NT2/D1 (cell line): ENCODE data around the gene POLR2M.

Experiments used
- DNase-seq: peaks from one replicate; pipeline ENCODE4 v3.0.0-alpha.2; 2011; ENCODE audit warnings: low read depth, low spot score
- H3K27me3 ChIP-seq: 2 replicates; pipeline ENCODE4 v1.6.0; 2011; ENCODE audit warnings: mild to moderate bottlenecking; ENCODE audit not compliant: insufficient read length, insufficient read depth
- H3K36me3 ChIP-seq: 2 replicates; pipeline ENCODE4 v1.6.1; 2011; ENCODE audit warnings: mild to moderate bottlenecking, low read length, mixed read lengths; ENCODE audit not compliant: insufficient read depth, insufficient read length
- H3K4me1 ChIP-seq: 2 replicates; pipeline ENCODE4 v1.5.1; 2011; ENCODE audit not compliant: insufficient read depth, insufficient read length
- H3K4me3 ChIP-seq: 2 replicates; pipeline ENCODE4 v1.5.1; 2011; ENCODE audit warnings: low read depth; ENCODE audit not compliant: insufficient read length
- H3K9ac ChIP-seq: 2 replicates; pipeline ENCODE4 v1.6.0; 2011; ENCODE audit warnings: low read depth; ENCODE audit not compliant: insufficient read length
- H3K9me3 ChIP-seq: 2 replicates; pipeline ENCODE4 v1.5.1; 2011; ENCODE audit warnings: mild to moderate bottlenecking, low read length; ENCODE audit not compliant: insufficient read depth
- SUZ12 ChIP-seq: IDR thresholded peaks from 2 replicates; pipeline ENCODE4 v1.6.1; 2011; ENCODE audit not compliant: insufficient read length, insufficient read depth; ENCODE audit errors: extremely low read depth
- YY1 ChIP-seq: IDR thresholded peaks from 2 replicates; pipeline ENCODE4 v1.6.1; 2011; ENCODE audit not compliant: insufficient read length, insufficient read depth
- ZNF274 ChIP-seq: IDR thresholded peaks from 2 replicates; pipeline ENCODE4 v1.6.1; 2011; ENCODE audit warnings: mild to moderate bottlenecking, low read depth, low read length

The POLR2M gene

DNA sequence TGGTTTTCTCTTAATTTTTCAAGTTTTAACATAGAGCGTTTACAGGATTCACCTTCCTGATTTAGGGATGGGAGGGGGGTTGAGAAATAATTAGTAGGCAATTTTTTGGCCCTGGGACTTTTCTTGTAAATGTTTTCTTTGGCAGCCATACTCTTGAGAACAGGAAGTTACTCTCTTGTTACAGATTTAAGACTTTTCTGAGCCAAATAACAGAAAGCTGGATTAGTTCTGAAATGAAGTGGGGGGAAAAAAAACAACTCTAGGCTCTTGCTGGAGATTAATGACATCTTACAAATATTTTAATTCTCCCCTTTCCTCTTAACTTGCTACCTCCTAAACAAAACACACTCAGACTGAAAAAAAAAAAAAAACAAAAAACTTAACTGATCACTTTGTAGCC, 13.8 kb upstream of the POLR2M start:
- Histone ChIP-seq H3K36me3 (no peaks in the 10 kb centered on the region), H3K27me3 (no peaks in the 10 kb centered on the region), H3K9ac (no peak overlapping the region), H3K4me1 (no peaks in the 10 kb centered on the region), H3K4me3 (no peak overlapping the region), H3K9me3 (no peaks in the 10 kb centered on the region)
- DNase-seq = no peak
- TF ChIP-seq SUZ12 = no peak
- no peak for TF ChIP-seq YY1
- TF ChIP-seq ZNF274 = no peak

DNA sequence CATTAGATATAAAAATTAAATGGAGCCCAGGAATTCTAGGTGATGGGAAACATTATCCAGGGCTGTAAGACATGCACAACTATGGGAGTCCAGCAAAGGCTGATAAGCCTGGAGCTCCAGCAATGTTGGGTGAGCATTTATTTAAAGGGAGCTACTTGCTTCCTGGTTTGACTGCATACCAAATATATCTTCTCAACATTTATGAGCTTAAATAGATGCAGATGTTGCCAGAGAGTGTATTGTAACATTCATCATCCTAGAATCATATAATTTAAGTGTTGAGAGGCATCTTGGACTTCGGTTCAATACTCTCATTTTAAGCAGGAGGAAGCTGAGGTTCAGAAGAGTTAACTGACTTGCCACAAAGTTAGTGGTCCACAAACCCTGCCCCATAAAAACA, 12.2 kb upstream of the POLR2M start:
- no peaks in the 10 kb centered on the region for H3K36me3 ChIP-seq
- H3K4me1 ChIP-seq = no peaks in the 10 kb centered on the region
- DNase-seq = no peak
- no peaks in the 10 kb centered on the region for H3K9me3 ChIP-seq
- H3K9ac ChIP-seq = no peak overlapping the region
- H3K27me3 ChIP-seq = no peaks in the 10 kb centered on the region
- no peak overlapping the region for H3K4me3 ChIP-seq
- TF ChIP-seq YY1 = no peak
- TF ChIP-seq SUZ12 = no peak
- TF ChIP-seq ZNF274 = no peak

DNA sequence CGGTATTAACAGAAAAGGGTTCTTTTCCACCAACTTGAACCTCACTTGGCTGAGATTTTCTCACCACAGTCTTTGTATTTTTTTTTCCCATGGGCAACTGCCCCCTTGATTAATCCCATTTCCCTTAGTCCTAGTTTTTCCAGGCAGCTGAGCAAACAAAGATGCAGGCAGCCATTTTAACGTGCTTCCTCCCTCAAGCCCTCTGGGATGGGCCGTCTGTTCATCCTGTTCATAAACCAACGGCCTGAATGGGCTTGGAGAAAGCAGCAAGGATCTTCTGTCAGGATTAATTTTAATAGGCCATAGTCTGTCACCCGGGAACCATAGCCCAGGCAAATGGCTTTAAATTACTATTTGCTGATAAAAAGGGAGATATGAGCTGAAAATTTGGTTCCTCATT, 10.4 kb upstream of the POLR2M start:
- no peak for TF ChIP-seq SUZ12
- no peak for TF ChIP-seq ZNF274
- DNase-seq = no peak

DNA sequence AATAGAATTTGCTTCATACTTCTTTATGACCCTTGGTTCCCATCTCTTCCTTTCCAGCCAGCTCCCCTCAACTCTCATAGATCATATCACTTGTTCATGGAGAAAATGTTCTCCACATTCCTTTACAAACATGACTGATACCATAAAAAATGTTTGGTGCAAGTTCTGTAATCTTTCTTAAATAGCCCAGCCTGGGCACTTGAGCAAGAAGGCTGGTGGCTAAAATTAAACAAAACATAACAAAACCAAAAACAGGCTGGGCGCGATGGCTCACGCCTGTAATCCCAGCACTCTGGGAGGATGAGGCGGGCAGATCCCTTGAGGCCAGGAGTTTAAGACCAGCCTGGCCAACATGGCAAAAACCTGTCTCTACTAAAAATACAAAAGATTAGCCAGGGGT, 8.9 kb upstream of the POLR2M start:
- no peak overlapping the region for H3K9ac ChIP-seq
- no peaks in the 10 kb centered on the region for H3K9me3 ChIP-seq
- H3K27me3 ChIP-seq = no peaks in the 10 kb centered on the region
- H3K4me1 ChIP-seq = no peaks in the 10 kb centered on the region
- no peak for DNase-seq
- TF ChIP-seq ZNF274 = no peak
- no peak for TF ChIP-seq YY1
- no peak for TF ChIP-seq SUZ12
- H3K4me3 ChIP-seq = no peak overlapping the region
- H3K36me3 ChIP-seq = no peaks in the 10 kb centered on the region

More for the DNA sequence above, 10.4 kb upstream of the POLR2M start:
- no peaks in the 10 kb centered on the region for H3K4me1 ChIP-seq
- no peaks in the 10 kb centered on the region for H3K27me3 ChIP-seq
- no peak overlapping the region for H3K4me3 ChIP-seq
- H3K36me3 ChIP-seq = no peaks in the 10 kb centered on the region
- H3K9ac ChIP-seq = no peak overlapping the region
- H3K9me3 ChIP-seq = no peaks in the 10 kb centered on the region

DNA sequence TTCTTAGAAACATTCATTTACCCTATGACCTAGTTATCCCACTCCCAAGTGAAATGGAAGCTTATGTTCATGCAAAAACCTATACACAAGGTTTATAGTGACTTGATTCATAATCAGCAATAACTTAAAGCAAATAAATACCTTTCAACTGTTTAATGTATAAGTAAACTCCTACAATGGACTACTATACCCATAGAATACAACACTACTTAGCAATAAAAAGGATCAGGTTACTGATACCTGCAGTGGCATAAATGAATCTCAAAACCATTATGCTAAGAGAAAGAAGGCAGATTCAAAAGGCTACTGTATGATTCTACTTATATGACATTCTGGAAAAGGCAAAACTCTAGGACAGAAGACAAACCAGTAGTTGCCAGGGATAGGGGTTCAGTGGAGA, 8.3 kb upstream of the POLR2M start:
- Histone ChIP-seq H3K27me3 (no peaks in the 10 kb centered on the region), H3K36me3 (no peaks in the 10 kb centered on the region), H3K4me3 (no peak overlapping the region), H3K9ac (no peak overlapping the region), H3K4me1 (no peaks in the 10 kb centered on the region), H3K9me3 (no peaks in the 10 kb centered on the region)
- TF ChIP-seq ZNF274 (no peak), SUZ12 (no peak), YY1 (no peak)
- no peak for DNase-seq

DNA sequence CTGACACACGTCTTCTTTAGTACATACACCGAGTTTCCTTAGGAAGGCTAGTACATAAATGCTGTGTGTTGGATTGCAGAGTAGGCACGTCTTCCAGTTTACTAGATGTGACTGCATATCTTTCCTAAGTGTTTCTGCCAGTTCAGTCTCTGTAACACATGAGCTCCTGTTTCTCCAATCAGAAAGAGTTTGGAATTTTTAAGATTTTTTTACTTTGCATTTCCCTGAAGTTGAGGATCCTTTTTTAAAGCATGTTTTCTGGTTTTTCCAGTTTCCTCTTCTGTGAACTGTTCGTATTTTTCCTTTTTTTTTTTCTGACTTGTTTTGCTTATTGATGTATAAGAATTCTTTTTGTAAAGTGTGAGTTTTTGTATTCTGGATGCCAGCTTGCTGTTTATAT, 7.5 kb upstream of the POLR2M start:
- H3K9ac ChIP-seq = no peak overlapping the region
- H3K4me3 ChIP-seq = no peak overlapping the region
- H3K4me1 ChIP-seq = no peaks in the 10 kb centered on the region
- H3K27me3 ChIP-seq = no peaks in the 10 kb centered on the region
- DNase-seq = no peak
- no peaks in the 10 kb centered on the region for H3K36me3 ChIP-seq
- TF ChIP-seq SUZ12 (no peak), YY1 (no peak), ZNF274 (no peak)
- no peaks in the 10 kb centered on the region for H3K9me3 ChIP-seq

DNA sequence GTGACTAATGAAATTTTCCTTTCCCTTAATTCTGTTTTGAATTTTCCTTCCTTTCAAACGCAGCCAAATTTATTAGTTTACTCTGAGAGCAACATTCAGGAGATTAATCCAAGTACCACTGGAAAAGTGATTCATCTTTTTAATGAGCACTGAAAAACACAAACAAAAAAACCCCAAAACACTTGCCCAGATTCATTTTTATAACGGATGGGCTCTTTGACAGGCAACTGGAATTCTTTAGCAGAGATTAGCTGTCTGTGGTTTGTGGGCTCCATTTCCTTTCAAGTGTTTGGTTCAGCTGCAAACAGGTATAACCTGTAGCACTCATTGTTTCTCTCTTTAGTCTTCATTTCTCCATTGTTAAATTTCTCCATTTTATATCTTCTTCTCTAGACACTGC, 3.1 kb upstream of the POLR2M start:
- no peaks in the 10 kb centered on the region for H3K36me3 ChIP-seq
- TF ChIP-seq ZNF274 (no peak), SUZ12 (no peak), YY1 (no peak)
- H3K4me1 ChIP-seq = no peaks in the 10 kb centered on the region
- H3K27me3 ChIP-seq = no peaks in the 10 kb centered on the region
- H3K4me3 ChIP-seq = no peak overlapping the region
- no peaks in the 10 kb centered on the region for H3K9me3 ChIP-seq
- DNase-seq = no peak
- no peak overlapping the region for H3K9ac ChIP-seq

DNA sequence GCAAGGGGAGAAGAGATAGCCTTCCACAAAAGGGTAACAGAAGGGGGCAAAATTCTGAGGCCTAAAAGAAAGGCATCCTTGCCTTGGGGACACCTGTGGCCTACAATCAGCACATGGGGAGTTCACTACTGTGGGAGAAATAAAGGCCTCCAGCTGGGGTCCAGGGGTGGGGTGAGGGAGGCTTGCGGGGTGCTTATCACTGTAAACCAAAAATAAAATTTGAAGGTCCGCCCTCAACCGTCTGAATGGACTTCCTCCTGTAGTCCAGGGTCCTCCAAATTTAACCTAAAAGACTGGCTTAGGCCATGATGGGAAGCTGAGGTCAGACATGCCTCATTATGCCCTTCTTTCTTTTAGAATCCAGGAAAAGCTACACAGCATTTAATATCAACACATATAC, 2.1 kb upstream of the POLR2M start:
- no peaks in the 10 kb centered on the region for H3K4me1 ChIP-seq
- peaks cover 8% of the 10 kb centered on the region for H3K36me3 ChIP-seq
- no peak overlapping the region for H3K9ac ChIP-seq
- DNase-seq = no peak
- no peak for TF ChIP-seq YY1
- H3K4me3 ChIP-seq = no peak overlapping the region
- H3K9me3 ChIP-seq = no peaks in the 10 kb centered on the region
- no peaks in the 10 kb centered on the region for H3K27me3 ChIP-seq
